ENCODE results near the gene ARHGAP31.

- no peak for TF ChIP-seq EZH2 (IDR thresholded peaks at IDR 0.05; ENCODE audit: low read depth, unreplicated experiment)
- no peak for TF ChIP-seq CTCF (conservative IDR thresholded peaks at IDR 0.05; ENCODE audit: low read depth in 2 of 2)
- TF ChIP-seq, protein P1, sequence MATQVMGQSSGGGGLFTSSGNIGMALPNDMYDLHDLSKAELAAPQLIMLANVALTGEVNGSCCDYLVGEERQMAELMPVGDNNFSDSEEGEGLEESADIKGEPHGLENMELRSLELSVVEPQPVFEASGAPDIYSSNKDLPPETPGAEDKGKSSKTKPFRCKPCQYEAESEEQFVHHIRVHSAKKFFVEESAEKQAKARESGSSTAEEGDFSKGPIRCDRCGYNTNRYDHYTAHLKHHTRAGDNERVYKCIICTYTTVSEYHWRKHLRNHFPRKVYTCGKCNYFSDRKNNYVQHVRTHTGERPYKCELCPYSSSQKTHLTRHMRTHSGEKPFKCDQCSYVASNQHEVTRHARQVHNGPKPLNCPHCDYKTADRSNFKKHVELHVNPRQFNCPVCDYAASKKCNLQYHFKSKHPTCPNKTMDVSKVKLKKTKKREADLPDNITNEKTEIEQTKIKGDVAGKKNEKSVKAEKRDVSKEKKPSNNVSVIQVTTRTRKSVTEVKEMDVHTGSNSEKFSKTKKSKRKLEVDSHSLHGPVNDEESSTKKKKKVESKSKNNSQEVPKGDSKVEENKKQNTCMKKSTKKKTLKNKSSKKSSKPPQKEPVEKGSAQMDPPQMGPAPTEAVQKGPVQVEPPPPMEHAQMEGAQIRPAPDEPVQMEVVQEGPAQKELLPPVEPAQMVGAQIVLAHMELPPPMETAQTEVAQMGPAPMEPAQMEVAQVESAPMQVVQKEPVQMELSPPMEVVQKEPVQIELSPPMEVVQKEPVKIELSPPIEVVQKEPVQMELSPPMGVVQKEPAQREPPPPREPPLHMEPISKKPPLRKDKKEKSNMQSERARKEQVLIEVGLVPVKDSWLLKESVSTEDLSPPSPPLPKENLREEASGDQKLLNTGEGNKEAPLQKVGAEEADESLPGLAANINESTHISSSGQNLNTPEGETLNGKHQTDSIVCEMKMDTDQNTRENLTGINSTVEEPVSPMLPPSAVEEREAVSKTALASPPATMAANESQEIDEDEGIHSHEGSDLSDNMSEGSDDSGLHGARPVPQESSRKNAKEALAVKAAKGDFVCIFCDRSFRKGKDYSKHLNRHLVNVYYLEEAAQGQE (IDR thresholded peaks at IDR 0.05; ENCODE audit: unreplicated experiment), result no peak
- TF ChIP-seq EZH2phosphoT487 (IDR thresholded peaks at IDR 0.05; ENCODE audit: unreplicated experiment), result no peak
- TF ChIP-seq, protein P2, sequence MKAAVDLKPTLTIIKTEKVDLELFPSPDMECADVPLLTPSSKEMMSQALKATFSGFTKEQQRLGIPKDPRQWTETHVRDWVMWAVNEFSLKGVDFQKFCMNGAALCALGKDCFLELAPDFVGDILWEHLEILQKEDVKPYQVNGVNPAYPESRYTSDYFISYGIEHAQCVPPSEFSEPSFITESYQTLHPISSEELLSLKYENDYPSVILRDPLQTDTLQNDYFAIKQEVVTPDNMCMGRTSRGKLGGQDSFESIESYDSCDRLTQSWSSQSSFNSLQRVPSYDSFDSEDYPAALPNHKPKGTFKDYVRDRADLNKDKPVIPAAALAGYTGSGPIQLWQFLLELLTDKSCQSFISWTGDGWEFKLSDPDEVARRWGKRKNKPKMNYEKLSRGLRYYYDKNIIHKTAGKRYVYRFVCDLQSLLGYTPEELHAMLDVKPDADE (IDR thresholded peaks at IDR 0.05), result no peak
- TF ChIP-seq POLR2AphosphoS5 (IDR thresholded peaks at IDR 0.05; ENCODE audit: low read depth), result no peak
- TF ChIP-seq ZNF331 (CRISPR knock-in tag; IDR thresholded peaks at IDR 0.05; ENCODE audit: low read depth), result no peak
- TF ChIP-seq CREB1 (CRISPR knock-in tag; IDR thresholded peaks at IDR 0.05; ENCODE audit: low read depth), result no peak
- no peak for TF ChIP-seq STAT1 (IDR thresholded peaks at IDR 0.05; ENCODE audit: unreplicated experiment)
- no peak for TF ChIP-seq ZNF114 (CRISPR knock-in tag; IDR thresholded peaks at IDR 0.05)
- TF ChIP-seq JUNB (IDR thresholded peaks at IDR 0.05; ENCODE audit: unreplicated experiment), result no peak
- TF ChIP-seq NANOG (IDR thresholded peaks at IDR 0.05; ENCODE audit: borderline replicate concordance), result no peak
- TF ChIP-seq, protein P3, sequence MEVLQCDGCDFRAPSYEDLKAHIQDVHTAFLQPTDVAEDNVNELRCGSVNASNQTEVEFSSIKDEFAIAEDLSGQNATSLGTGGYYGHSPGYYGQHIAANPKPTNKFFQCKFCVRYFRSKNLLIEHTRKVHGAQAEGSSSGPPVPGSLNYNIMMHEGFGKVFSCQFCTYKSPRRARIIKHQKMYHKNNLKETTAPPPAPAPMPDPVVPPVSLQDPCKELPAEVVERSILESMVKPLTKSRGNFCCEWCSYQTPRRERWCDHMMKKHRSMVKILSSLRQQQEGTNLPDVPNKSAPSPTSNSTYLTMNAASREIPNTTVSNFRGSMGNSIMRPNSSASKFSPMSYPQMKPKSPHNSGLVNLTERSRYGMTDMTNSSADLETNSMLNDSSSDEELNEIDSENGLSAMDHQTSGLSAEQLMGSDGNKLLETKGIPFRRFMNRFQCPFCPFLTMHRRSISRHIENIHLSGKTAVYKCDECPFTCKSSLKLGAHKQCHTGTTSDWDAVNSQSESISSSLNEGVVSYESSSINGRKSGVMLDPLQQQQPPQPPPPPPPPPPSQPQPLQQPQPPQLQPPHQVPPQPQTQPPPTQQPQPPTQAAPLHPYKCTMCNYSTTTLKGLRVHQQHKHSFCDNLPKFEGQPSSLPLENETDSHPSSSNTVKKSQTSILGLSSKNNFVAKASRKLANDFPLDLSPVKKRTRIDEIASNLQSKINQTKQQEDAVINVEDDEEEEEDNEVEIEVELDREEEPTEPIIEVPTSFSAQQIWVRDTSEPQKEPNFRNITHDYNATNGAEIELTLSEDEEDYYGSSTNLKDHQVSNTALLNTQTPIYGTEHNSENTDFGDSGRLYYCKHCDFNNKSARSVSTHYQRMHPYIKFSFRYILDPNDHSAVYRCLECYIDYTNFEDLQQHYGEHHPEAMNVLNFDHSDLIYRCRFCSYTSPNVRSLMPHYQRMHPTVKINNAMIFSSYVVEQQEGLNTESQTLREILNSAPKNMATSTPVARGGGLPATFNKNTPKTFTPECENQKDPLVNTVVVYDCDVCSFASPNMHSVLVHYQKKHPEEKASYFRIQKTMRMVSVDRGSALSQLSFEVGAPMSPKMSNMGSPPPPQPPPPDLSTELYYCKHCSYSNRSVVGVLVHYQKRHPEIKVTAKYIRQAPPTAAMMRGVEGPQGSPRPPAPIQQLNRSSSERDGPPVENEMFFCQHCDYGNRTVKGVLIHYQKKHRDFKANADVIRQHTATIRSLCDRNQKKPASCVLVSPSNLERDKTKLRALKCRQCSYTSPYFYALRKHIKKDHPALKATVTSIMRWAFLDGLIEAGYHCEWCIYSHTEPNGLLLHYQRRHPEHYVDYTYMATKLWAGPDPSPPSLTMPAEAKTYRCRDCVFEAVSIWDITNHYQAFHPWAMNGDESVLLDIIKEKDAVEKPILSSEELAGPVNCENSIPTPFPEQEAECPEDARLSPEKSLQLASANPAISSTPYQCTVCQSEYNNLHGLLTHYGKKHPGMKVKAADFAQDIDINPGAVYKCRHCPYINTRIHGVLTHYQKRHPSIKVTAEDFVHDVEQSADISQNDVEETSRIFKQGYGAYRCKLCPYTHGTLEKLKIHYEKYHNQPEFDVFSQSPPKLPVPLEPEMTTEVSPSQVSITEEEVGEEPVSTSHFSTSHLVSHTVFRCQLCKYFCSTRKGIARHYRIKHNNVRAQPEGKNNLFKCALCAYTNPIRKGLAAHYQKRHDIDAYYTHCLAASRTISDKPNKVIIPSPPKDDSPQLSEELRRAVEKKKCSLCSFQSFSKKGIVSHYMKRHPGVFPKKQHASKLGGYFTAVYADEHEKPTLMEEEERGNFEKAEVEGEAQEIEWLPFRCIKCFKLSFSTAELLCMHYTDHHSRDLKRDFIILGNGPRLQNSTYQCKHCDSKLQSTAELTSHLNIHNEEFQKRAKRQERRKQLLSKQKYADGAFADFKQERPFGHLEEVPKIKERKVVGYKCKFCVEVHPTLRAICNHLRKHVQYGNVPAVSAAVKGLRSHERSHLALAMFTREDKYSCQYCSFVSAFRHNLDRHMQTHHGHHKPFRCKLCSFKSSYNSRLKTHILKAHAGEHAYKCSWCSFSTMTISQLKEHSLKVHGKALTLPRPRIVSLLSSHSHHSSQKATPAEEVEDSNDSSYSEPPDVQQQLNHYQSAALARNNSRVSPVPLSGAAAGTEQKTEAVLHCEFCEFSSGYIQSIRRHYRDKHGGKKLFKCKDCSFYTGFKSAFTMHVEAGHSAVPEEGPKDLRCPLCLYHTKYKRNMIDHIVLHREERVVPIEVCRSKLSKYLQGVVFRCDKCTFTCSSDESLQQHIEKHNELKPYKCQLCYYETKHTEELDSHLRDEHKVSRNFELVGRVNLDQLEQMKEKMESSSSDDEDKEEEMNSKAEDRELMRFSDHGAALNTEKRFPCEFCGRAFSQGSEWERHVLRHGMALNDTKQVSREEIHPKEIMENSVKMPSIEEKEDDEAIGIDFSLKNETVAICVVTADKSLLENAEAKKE (CRISPR knock-in tag; IDR thresholded peaks at IDR 0.05), result no peak
Measured at GRCh38 chr3:119308355-119308754, 14.2 kb downstream of the ARHGAP31 start.

All from GM23338 (cell line).